WTC11 (cell line): ENCODE measurements around the gene NME5. TPM values are rescaled to one million over a fixed set of nuclear protein-coding genes. Genes with fewer than 3 reads are reported as not detected.

ENCODE experiments used
- ATAC-seq: fragments of 200-7000 bp; cut with Tn5 transposase; 2 replicates; pipeline ENCODE4 v1.10.0; 2021; ENCODE audit warnings: mild to moderate bottlenecking, moderate library complexity
- CTCF ChIA-PET: fragments of 300-600 bp; sonication (Branson Sonifier 250); formaldehyde crosslinking; loops from one replicate; lab custom pipeline; 2021; ENCODE audit warnings: antibody characterized with exemption; lab: Charles Lee
- POLR2A ChIA-PET: fragments of 350-600 bp; sonication (Branson Sonifier 250); formaldehyde crosslinking; loops from one replicate; lab custom pipeline; 2021; ENCODE audit warnings: antibody characterized with exemption; lab: Charles Lee
- DNase-seq: peaks from one replicate; pipeline ENCODE4 v3.0.0; 2021; ENCODE audit warnings: low spot score
- H3K27ac Mint-ChIP-seq: 2 replicates; pipeline ENCODE4 v1.8.0; 2021; ENCODE audit warnings: mixed read lengths
- H3K27me3 Mint-ChIP-seq: 2 replicates; pipeline ENCODE4 v1.8.0; 2021; ENCODE audit warnings: low read depth, mild to moderate bottlenecking, moderate library complexity, mixed read lengths
- H3K36me3 Mint-ChIP-seq: 2 replicates; pipeline ENCODE4 v1.8.0; 2021; ENCODE audit warnings: mixed read lengths
- H3K4me1 Mint-ChIP-seq: 2 replicates; pipeline ENCODE4 v1.8.0; 2022; ENCODE audit warnings: mixed read lengths
- H3K4me3 Mint-ChIP-seq: 2 replicates; pipeline ENCODE4 v1.8.0; 2021; ENCODE audit warnings: mild to moderate bottlenecking, moderate library complexity, mixed read lengths
- H3K9me3 Mint-ChIP-seq: 2 replicates; pipeline ENCODE4 v1.8.0; 2021; ENCODE audit warnings: mixed read lengths
- ATF1 ChIP-seq: sonication (generic); formaldehyde crosslinking; IDR thresholded peaks from 2 replicates; pipeline ENCODE4 v1.8.1; 2023; ENCODE audit warnings: mild to moderate bottlenecking, moderate library complexity, missing genetic modification reagents
- CREM ChIP-seq: sonication (generic); formaldehyde crosslinking; IDR thresholded peaks from 2 replicates; pipeline ENCODE4 v1.8.1; 2022; ENCODE audit warnings: mild to moderate bottlenecking, missing genetic modification reagents, moderate library complexity
- GRHL2 ChIP-seq: fragments of 250-450 bp; sonication (Bioruptor Pico); IDR thresholded peaks from 2 replicates; pipeline ENCODE4 v1.8.0; 2022; ENCODE audit warnings: mild to moderate bottlenecking, moderate library complexity; ENCODE audit not compliant: insufficient replicate concordance, severe bottlenecking
- NR1H2 ChIP-seq: sonication (generic); formaldehyde crosslinking; IDR thresholded peaks from 2 replicates; pipeline ENCODE4 v1.9.0; 2021; ENCODE audit warnings: mild to moderate bottlenecking, moderate library complexity, missing genetic modification reagents
- PRRX2 ChIP-seq: fragments of 250-450 bp; sonication (Bioruptor Pico); IDR thresholded peaks from 2 replicates; pipeline ENCODE4 v1.8.0; 2021; ENCODE audit warnings: mild to moderate bottlenecking
- RELA ChIP-seq: sonication (generic); formaldehyde crosslinking; IDR thresholded peaks from 2 replicates; pipeline ENCODE4 v1.8.1; 2022; ENCODE audit warnings: missing genetic modification reagents, mild to moderate bottlenecking, borderline replicate concordance
- SMAD4 ChIP-seq: sonication (generic); formaldehyde crosslinking; IDR thresholded peaks from 2 replicates; pipeline ENCODE4 v1.8.0; 2022; ENCODE audit warnings: mild to moderate bottlenecking, missing genetic modification reagents
- SOX15 ChIP-seq: fragments of 250-450 bp; sonication (Bioruptor Pico); IDR thresholded peaks from 2 replicates; pipeline ENCODE4 v1.9.0; 2021; ENCODE audit warnings: mild to moderate bottlenecking
- SP1 ChIP-seq: sonication (generic); formaldehyde crosslinking; conservative IDR thresholded peaks from 2 replicates; pipeline ENCODE4 v1.8.1; 2022; ENCODE audit warnings: missing genetic modification reagents
- TCF7 ChIP-seq: sonication (generic); formaldehyde crosslinking; IDR thresholded peaks from 2 replicates; pipeline ENCODE4 v1.8.0; 2022; ENCODE audit warnings: mild to moderate bottlenecking, low read depth, missing genetic modification reagents, moderate library complexity
- TEAD4 ChIP-seq: sonication (generic); formaldehyde crosslinking; IDR thresholded peaks from 2 replicates; pipeline ENCODE4 v1.8.0; 2022; ENCODE audit warnings: mild to moderate bottlenecking, missing genetic modification reagents
- ZNF219 ChIP-seq: sonication (generic); formaldehyde crosslinking; IDR thresholded peaks from 2 replicates; pipeline ENCODE4 v1.8.0; 2023; ENCODE audit warnings: missing genetic modification reagents, mild to moderate bottlenecking, borderline replicate concordance
- ZNF263 ChIP-seq: sonication (generic); formaldehyde crosslinking; IDR thresholded peaks from 2 replicates; pipeline ENCODE4 v1.8.1; 2022; ENCODE audit warnings: low read depth, mild to moderate bottlenecking, moderate library complexity, missing genetic modification reagents
- total RNA-seq: library from RNA; stranded (reverse); gene quantifications from 3 replicates; pipeline ENCODE4 v1.2.3, GENCODE V29; 2021
- TF ChIP-seq, protein P1 (sequence below): sonication (generic); formaldehyde crosslinking; IDR thresholded peaks from 2 replicates; pipeline ENCODE4 v1.8.0; 2023; ENCODE audit warnings: mild to moderate bottlenecking, missing genetic modification reagents
- TF ChIP-seq, protein P2 (sequence below): sonication (generic); formaldehyde crosslinking; IDR thresholded peaks from 2 replicates; pipeline ENCODE4 v1.8.1; 2022; ENCODE audit warnings: mild to moderate bottlenecking, missing genetic modification reagents, moderate library complexity, borderline replicate concordance
- TF ChIP-seq, protein P3 (sequence below): fragments of 250-450 bp; sonication (Bioruptor Pico); IDR thresholded peaks from 2 replicates; pipeline ENCODE4 v1.9.0; 2021; ENCODE audit warnings: mild to moderate bottlenecking
- TF ChIP-seq, protein P4 (sequence below): sonication (generic); formaldehyde crosslinking; conservative IDR thresholded peaks from 2 replicates; pipeline ENCODE4 v1.8.1; 2023; ENCODE audit warnings: mild to moderate bottlenecking, low read depth, missing genetic modification reagents, moderate library complexity
- TF ChIP-seq, protein P5 (sequence below): fragments of 250-450 bp; sonication (Bioruptor Pico); conservative IDR thresholded peaks from 2 replicates; pipeline ENCODE4 v1.9.0; 2021; ENCODE audit warnings: mild to moderate bottlenecking
- TF ChIP-seq, protein P6 (sequence below): fragments of 200-600 bp; IDR thresholded peaks from 2 replicates; pipeline ENCODE4 v1.8.0; 2022; ENCODE audit warnings: antibody characterized with exemption
- TF ChIP-seq, protein P7 (sequence below): sonication (generic); formaldehyde crosslinking; IDR thresholded peaks from 2 replicates; pipeline ENCODE4 v1.8.1; 2022; ENCODE audit warnings: low read depth, missing genetic modification reagents, borderline replicate concordance

The NME5 gene
- total RNA-seq, 1 experiment from 2014 or later, result 0.74 TPM

DNA sequence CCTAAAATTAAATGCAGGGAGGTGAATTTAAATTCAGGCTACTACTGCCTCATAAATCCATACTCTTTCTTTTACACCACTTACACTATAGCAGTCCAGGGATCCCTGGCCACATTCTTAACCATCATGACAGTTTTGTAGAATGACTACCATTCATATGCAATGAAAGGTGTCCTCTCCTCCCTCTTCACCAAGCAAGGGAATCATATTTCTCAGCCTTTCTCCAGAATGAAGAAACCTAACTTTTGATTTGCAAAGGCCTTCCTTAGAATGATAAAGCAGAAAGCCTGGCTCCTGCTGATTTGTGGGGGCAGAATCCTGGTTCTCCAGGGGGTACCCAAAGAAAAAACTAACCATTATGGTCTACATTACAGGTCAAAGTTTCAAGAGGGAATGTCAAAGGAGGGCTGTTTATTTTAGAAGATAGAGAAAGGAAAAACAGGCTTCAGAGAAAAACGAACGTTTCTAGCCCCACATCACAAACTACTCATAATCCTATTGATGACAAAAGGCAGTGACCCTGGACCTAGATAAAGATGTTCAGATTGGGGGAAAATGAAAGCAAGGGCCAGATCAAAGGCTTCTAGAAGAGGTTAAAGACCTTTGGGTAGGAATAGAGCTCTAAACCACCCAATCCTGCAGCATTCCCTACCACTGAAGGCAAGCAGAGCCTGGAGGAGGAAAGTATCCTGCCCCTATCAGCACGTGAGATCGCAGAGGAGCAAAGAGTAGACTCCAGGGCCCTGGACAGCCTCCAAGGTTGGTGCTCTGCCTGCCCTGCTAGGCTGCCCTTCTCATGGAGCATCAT, 43.9 kb downstream of the NME5 start (continued):
- TF ChIP-seq CREM (CRISPR knock-in tag), result no peak
- TF ChIP-seq TEAD4, result no peak
- TF ChIP-seq ATF1 (CRISPR knock-in tag), result no peak
- no peak for TF ChIP-seq ZNF219 (CRISPR knock-in tag)
- TF ChIP-seq, protein P1, sequence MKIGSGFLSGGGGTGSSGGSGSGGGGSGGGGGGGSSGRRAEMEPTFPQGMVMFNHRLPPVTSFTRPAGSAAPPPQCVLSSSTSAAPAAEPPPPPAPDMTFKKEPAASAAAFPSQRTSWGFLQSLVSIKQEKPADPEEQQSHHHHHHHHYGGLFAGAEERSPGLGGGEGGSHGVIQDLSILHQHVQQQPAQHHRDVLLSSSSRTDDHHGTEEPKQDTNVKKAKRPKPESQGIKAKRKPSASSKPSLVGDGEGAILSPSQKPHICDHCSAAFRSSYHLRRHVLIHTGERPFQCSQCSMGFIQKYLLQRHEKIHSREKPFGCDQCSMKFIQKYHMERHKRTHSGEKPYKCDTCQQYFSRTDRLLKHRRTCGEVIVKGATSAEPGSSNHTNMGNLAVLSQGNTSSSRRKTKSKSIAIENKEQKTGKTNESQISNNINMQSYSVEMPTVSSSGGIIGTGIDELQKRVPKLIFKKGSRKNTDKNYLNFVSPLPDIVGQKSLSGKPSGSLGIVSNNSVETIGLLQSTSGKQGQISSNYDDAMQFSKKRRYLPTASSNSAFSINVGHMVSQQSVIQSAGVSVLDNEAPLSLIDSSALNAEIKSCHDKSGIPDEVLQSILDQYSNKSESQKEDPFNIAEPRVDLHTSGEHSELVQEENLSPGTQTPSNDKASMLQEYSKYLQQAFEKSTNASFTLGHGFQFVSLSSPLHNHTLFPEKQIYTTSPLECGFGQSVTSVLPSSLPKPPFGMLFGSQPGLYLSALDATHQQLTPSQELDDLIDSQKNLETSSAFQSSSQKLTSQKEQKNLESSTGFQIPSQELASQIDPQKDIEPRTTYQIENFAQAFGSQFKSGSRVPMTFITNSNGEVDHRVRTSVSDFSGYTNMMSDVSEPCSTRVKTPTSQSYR (CRISPR knock-in tag), result 0 out of 2 replicates have a peak, but pooled peaks have one; percentile 32

DNA sequence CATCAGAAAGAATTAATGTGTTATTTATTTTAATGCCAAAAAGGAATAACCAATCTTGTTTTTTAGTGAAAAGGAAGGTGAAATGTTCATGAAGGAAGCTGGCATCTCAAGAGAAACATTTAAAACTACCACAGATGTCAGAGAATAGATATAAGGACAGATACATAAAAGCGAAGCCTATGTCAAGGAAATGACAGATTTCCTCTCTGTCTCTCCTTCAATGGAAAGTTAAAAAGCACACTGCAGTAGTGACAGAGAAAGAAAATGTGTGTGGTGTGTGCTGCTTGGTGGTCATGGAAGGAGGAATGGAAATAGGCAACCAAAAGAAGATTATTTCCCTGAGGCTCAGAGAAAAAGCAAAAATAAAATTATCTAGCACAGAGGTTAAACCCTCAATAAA, 46.2 kb downstream of the NME5 start:
- no peak overlapping the region for H3K27ac Mint-ChIP-seq
- H3K27me3 Mint-ChIP-seq, result peaks cover 100% of the 10 kb centered on the region
- DNase-seq (no peak), ATAC-seq (no peak)
- no peaks in the 10 kb centered on the region for H3K9me3 Mint-ChIP-seq
- ChIA-PET POLR2A (no interaction called here), CTCF (interaction anchor here (1.2 to 1.6 kb wide), 3 partner anchors 11 to 57 kb away, joined by 3 to 10 read pairs (median 5); no protein-coding TSS in a partner anchor)
- H3K4me1 Mint-ChIP-seq, result peaks cover 72% of the 10 kb centered on the region
- no peaks in the 10 kb centered on the region for H3K36me3 Mint-ChIP-seq
- no peak overlapping the region; the same call in 1 of the 2 replicates for H3K4me3 Mint-ChIP-seq
- TF ChIP-seq SMAD4 (CRISPR knock-in tag), result no peak
- TF ChIP-seq SOX15 (CRISPR knock-in tag), result no peak
- no peak for TF ChIP-seq NR1H2 (CRISPR knock-in tag)
- TF ChIP-seq, protein P2, sequence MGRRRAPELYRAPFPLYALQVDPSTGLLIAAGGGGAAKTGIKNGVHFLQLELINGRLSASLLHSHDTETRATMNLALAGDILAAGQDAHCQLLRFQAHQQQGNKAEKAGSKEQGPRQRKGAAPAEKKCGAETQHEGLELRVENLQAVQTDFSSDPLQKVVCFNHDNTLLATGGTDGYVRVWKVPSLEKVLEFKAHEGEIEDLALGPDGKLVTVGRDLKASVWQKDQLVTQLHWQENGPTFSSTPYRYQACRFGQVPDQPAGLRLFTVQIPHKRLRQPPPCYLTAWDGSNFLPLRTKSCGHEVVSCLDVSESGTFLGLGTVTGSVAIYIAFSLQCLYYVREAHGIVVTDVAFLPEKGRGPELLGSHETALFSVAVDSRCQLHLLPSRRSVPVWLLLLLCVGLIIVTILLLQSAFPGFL (CRISPR knock-in tag), result no peak
- no peak for TF ChIP-seq ZNF263 (CRISPR knock-in tag)
- TF ChIP-seq ZNF219 (CRISPR knock-in tag), result no peak
- TF ChIP-seq SP1 (CRISPR knock-in tag), result no peak
- no peak for TF ChIP-seq PRRX2 (CRISPR knock-in tag)
- TF ChIP-seq, protein P3, sequence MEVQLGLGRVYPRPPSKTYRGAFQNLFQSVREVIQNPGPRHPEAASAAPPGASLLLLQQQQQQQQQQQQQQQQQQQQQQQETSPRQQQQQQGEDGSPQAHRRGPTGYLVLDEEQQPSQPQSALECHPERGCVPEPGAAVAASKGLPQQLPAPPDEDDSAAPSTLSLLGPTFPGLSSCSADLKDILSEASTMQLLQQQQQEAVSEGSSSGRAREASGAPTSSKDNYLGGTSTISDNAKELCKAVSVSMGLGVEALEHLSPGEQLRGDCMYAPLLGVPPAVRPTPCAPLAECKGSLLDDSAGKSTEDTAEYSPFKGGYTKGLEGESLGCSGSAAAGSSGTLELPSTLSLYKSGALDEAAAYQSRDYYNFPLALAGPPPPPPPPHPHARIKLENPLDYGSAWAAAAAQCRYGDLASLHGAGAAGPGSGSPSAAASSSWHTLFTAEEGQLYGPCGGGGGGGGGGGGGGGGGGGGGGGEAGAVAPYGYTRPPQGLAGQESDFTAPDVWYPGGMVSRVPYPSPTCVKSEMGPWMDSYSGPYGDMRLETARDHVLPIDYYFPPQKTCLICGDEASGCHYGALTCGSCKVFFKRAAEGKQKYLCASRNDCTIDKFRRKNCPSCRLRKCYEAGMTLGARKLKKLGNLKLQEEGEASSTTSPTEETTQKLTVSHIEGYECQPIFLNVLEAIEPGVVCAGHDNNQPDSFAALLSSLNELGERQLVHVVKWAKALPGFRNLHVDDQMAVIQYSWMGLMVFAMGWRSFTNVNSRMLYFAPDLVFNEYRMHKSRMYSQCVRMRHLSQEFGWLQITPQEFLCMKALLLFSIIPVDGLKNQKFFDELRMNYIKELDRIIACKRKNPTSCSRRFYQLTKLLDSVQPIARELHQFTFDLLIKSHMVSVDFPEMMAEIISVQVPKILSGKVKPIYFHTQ (CRISPR knock-in tag), result no peak
- TF ChIP-seq, protein P4, sequence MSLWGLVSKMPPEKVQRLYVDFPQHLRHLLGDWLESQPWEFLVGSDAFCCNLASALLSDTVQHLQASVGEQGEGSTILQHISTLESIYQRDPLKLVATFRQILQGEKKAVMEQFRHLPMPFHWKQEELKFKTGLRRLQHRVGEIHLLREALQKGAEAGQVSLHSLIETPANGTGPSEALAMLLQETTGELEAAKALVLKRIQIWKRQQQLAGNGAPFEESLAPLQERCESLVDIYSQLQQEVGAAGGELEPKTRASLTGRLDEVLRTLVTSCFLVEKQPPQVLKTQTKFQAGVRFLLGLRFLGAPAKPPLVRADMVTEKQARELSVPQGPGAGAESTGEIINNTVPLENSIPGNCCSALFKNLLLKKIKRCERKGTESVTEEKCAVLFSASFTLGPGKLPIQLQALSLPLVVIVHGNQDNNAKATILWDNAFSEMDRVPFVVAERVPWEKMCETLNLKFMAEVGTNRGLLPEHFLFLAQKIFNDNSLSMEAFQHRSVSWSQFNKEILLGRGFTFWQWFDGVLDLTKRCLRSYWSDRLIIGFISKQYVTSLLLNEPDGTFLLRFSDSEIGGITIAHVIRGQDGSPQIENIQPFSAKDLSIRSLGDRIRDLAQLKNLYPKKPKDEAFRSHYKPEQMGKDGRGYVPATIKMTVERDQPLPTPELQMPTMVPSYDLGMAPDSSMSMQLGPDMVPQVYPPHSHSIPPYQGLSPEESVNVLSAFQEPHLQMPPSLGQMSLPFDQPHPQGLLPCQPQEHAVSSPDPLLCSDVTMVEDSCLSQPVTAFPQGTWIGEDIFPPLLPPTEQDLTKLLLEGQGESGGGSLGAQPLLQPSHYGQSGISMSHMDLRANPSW (CRISPR knock-in tag), result no peak
- TF ChIP-seq, protein P5, sequence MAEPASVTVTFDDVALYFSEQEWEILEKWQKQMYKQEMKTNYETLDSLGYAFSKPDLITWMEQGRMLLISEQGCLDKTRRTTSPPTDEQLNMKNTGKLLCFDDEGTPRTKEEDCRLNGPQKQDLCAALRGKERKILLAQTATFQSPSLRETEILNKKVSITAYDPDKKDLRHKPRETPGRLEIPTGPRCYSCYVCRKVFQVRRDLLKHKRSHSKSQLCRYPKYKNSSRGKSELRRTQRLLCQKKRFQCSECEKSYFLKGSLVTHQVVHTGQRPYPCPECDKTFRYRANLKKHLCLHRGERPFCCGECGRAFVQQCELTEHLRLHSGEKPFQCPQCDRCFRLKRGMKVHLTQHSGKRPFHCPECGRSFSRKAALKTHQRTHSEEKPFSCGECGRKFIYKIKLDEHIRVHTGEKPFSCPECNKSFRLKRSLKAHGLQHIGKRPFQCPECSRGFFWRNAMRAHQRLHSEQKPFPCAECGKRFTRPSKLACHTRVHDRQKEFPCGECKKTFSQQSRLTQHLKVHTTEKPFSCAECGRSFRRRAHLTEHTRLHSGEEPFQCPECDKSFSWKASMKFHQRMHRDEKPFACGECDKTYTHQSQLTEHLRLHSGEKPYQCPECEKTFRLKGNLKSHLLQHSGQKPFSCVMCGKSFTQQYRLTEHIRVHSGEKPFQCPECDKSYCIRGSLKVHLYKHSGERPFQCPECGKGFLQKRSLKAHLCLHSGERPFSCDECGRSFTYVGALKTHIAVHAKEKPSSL (CRISPR knock-in tag), result no peak
- no peak for TF ChIP-seq RELA
- TF ChIP-seq, protein P6, sequence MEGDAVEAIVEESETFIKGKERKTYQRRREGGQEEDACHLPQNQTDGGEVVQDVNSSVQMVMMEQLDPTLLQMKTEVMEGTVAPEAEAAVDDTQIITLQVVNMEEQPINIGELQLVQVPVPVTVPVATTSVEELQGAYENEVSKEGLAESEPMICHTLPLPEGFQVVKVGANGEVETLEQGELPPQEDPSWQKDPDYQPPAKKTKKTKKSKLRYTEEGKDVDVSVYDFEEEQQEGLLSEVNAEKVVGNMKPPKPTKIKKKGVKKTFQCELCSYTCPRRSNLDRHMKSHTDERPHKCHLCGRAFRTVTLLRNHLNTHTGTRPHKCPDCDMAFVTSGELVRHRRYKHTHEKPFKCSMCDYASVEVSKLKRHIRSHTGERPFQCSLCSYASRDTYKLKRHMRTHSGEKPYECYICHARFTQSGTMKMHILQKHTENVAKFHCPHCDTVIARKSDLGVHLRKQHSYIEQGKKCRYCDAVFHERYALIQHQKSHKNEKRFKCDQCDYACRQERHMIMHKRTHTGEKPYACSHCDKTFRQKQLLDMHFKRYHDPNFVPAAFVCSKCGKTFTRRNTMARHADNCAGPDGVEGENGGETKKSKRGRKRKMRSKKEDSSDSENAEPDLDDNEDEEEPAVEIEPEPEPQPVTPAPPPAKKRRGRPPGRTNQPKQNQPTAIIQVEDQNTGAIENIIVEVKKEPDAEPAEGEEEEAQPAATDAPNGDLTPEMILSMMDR, result no peak
- TF ChIP-seq, protein P7, sequence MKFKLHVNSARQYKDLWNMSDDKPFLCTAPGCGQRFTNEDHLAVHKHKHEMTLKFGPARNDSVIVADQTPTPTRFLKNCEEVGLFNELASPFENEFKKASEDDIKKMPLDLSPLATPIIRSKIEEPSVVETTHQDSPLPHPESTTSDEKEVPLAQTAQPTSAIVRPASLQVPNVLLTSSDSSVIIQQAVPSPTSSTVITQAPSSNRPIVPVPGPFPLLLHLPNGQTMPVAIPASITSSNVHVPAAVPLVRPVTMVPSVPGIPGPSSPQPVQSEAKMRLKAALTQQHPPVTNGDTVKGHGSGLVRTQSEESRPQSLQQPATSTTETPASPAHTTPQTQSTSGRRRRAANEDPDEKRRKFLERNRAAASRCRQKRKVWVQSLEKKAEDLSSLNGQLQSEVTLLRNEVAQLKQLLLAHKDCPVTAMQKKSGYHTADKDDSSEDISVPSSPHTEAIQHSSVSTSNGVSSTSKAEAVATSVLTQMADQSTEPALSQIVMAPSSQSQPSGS (CRISPR knock-in tag), result no peak
- TF ChIP-seq GRHL2 (CRISPR knock-in tag), result no peak
- TF ChIP-seq TCF7 (CRISPR knock-in tag), result no peak
